Measurements from ENCODE around the gene RANBP3L. TPM values are rescaled to one million over a fixed set of nuclear protein-coding genes. Genes with fewer than 3 reads are reported as not detected.

RANBP3L gene
- total and polyA plus RNA-seq, 2 of the 4 experiments (the other 2 are of a cell fraction) = not detected

DNA sequence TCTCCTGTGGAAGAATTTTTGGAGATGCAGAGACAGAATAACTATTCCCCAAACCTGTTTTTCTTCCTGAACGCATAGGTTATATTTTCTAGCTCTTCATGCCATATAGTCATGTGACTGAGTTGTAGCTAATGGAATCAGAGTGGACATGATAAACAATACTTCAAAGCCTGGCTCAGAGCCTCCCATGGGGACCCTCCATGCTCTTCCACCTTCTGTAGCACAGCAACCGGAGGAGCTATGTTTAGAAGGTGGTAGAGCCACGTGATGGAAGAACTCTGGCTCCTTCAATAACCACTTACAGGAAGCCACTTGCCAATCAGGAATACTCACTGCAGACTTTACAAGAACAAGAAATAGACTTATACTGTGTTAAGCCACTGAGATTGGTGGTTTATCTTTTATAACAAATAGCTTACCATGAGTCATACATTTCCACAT, 99.2 kb downstream of the RANBP3L start:
- Histone ChIP-seq H3K18ac (ENCODE audit: low read depth, low read length) (no peak overlapping the region), H3K4me3 (ENCODE audit: insufficient read depth, low read depth, low read length) (no peak overlapping the region), H3K23ac (ENCODE audit: low read depth, low read length) (no peak overlapping the region), H3K9ac (ENCODE audit: low read depth, low read length) (no peak overlapping the region), H4K8ac (ENCODE audit: low read depth in 2 of 2, low read length in 2 of 2) (no peak overlapping the region), H2AK5ac (ENCODE audit: low read depth, low read length) (no peak overlapping the region), H4K5ac (ENCODE audit: low read depth, low read length) (no peak overlapping the region), H3K4ac (ENCODE audit: low read depth, low read length) (no peak overlapping the region), H3K4me2 (ENCODE audit: low read depth, low read length) (no peak overlapping the region), H3K36me3 (ENCODE audit: control insufficient read depth, insufficient read depth, low read length) (peaks cover 6% of the 10 kb centered on the region; the same call in 1 of the 2 replicates), H2AFZ (replicated peaks; ENCODE audit: low read length, poor library complexity) (no peak overlapping the region), H3K4me1 (ENCODE audit: control insufficient read depth, insufficient read depth, low read length) (peaks cover 2% of the 10 kb centered on the region), H3K27me3 (ENCODE audit: control insufficient read depth, insufficient read depth, low read length) (no peaks in the 10 kb centered on the region), H4K20me1 (ENCODE audit: insufficient read depth, low read length) (no peaks in the 10 kb centered on the region), H3K27ac (ENCODE audit: insufficient read depth, low read length) (no peak overlapping the region), H3K56ac (ENCODE audit: extremely low read depth, insufficient read depth, low read length) (no peak overlapping the region), H3K14ac (replicated peaks; ENCODE audit: low read depth, low read length) (no peak overlapping the region), H2BK15ac (ENCODE audit: low read depth, low read length) (no peak overlapping the region), H3K9me1 (ENCODE audit: insufficient read depth, low read length) (no peaks in the 10 kb centered on the region), H2AK9ac (replicated peaks; ENCODE audit: low read depth, low read length, poor library complexity) (no peak overlapping the region), H3K9me3 (ENCODE audit: control insufficient read depth, insufficient read depth, low read length) (no peaks in the 10 kb centered on the region), H4K91ac (ENCODE audit: insufficient read depth, low read depth, low read length) (no peak overlapping the region), H2BK20ac (ENCODE audit: low read depth, low read length) (no peak overlapping the region), H3K79me1 (ENCODE audit: low read depth in 1 of 2, low read length in 2 of 2) (no peaks in the 10 kb centered on the region), H2BK5ac (ENCODE audit: low read depth, low read length, poor library complexity, severe bottlenecking) (no peak overlapping the region), H2BK120ac (ENCODE audit: low read depth, low read length) (no peak overlapping the region)
- peak; percentile 54 for DNase-seq
- ChIA-PET CTCF (interaction anchor here (0.9 to 1.6 kb wide), 2 partner anchors 24 to 123 kb away, joined by 4 read pairs; no protein-coding TSS in a partner anchor), POLR2A (ENCODE audit: unreplicated experiment) (no interaction called here)
- no CpG with 5 or more reads among the region's 3 CpGs for WGBS, 2 experiments (ENCODE audit: extremely low coverage in 2 of 2, insufficient read length in 1 of 2)
- peak; percentile 80 for ATAC-seq (ENCODE audit: low read depth)
- intact Hi-C loops (cut with micrococcal nuclease) = loop anchor here (2.0 kb wide), 1 partner anchor 36 kb away; no protein-coding TSS in a partner anchor
- BruUV-seq (replicated peaks) = no TSS peak
- TF ChIP-seq BHLHE40 (IDR thresholded peaks at IDR 0.05; ENCODE audit: low read depth, low read length) = no peak
- TF ChIP-seq RCOR1 (IDR thresholded peaks at IDR 0.05; ENCODE audit: insufficient replicate concordance, low read length) = no peak
- TF ChIP-seq MAZ (IDR thresholded peaks at IDR 0.05; ENCODE audit: borderline replicate concordance, low read depth, low read length) = no peak
- no peak for TF ChIP-seq CHD1 (IDR thresholded peaks at IDR 0.05; ENCODE audit: low read depth, low read length)
- TF ChIP-seq CTCF (conservative IDR thresholded peaks at IDR 0.05; ENCODE audit: low read depth, low read length) = no peak
- no peak for TF ChIP-seq CEBPB (IDR thresholded peaks at IDR 0.05; ENCODE audit: low read depth, low read length)
- no peak for TF ChIP-seq POLR2A (IDR thresholded peaks at IDR 0.05; ENCODE audit: low read depth, low read length)
- TF ChIP-seq NFE2L2 (IDR thresholded peaks at IDR 0.05; ENCODE audit: low read depth, low read length) = no peak
- no peak for TF ChIP-seq USF2 (IDR thresholded peaks at IDR 0.05; ENCODE audit: low read depth, low read length)
- TF ChIP-seq, protein P1, sequence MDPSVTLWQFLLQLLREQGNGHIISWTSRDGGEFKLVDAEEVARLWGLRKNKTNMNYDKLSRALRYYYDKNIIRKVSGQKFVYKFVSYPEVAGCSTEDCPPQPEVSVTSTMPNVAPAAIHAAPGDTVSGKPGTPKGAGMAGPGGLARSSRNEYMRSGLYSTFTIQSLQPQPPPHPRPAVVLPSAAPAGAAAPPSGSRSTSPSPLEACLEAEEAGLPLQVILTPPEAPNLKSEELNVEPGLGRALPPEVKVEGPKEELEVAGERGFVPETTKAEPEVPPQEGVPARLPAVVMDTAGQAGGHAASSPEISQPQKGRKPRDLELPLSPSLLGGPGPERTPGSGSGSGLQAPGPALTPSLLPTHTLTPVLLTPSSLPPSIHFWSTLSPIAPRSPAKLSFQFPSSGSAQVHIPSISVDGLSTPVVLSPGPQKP (IDR thresholded peaks at IDR 0.05; ENCODE audit: borderline replicate concordance, low read depth, low read length) = no peak
- in situ Hi-C loops (cut with MboI; ENCODE audit: low sequenced_read_pairs) = no loop called here
- dilution Hi-C loops (cut with HindIII; ENCODE audit: low sequenced_read_pairs, unreplicated experiment) = no loop called here

Measured in IMR-90 (cell line).